Neural progenitor cell (in vitro differentiated cells): ENCODE measurements around the gene SLC7A5. TPM values are rescaled to one million over a fixed set of nuclear protein-coding genes. Genes with fewer than 3 reads are reported as not detected.
"Not testable (repeated sequence)": the region's sequence is repeated elsewhere in the genome, so short reads cannot be mapped to it uniquely, and the experiment has no call there.

Experiments
- DNase-seq: peaks from one replicate; pipeline ENCODE4 v3.0.0-alpha.2; 2016; ENCODE audit warnings: low spot score
- H2AFZ ChIP-seq: fragments of 200-600 bp; sonication (generic); replicated peaks from 2 replicates; pipeline ENCODE4 v1.6.1; 2016; ENCODE audit warnings: antibody characterized with exemption
- H3F3A ChIP-seq: fragments of 200-600 bp; sonication (generic); 2 replicates; pipeline ENCODE4 v1.6.1; 2016; ENCODE audit warnings: antibody characterized with exemption, low read depth
- H3K27ac ChIP-seq: fragments of 200-600 bp; sonication (generic); 2 replicates; pipeline ENCODE4 v1.5.1; 2016; ENCODE audit warnings: mild to moderate bottlenecking
- H3K27me3 ChIP-seq: fragments of 200-600 bp; sonication (generic); 2 replicates; pipeline ENCODE4 v1.6.1; 2016; ENCODE audit warnings: mild to moderate bottlenecking, moderate library complexity
- H3K36me3 ChIP-seq: fragments of 200-600 bp; sonication (generic); 2 replicates; pipeline ENCODE4 v1.5.1; 2016
- H3K4me1 ChIP-seq: fragments of 200-600 bp; sonication (generic); 2 replicates; pipeline ENCODE4 v1.6.1; 2016; ENCODE audit warnings: mixed run types
- H3K4me2 ChIP-seq: fragments of 200-600 bp; sonication (generic); 2 replicates; pipeline ENCODE4 v1.6.1; 2016
- H3K4me3 ChIP-seq: fragments of 200-600 bp; sonication (generic); 2 replicates; pipeline ENCODE4 v1.5.1; 2016
- H3K79me2 ChIP-seq: fragments of 200-600 bp; sonication (generic); 2 replicates; pipeline ENCODE4 v1.6.1; 2016; ENCODE audit warnings: low read depth
- H3K9ac ChIP-seq: fragments of 200-600 bp; sonication (generic); 2 replicates; pipeline ENCODE4 v1.6.1; 2016
- H3K9me3 ChIP-seq: fragments of 200-600 bp; sonication (generic); 2 replicates; pipeline ENCODE4 v1.5.1; 2016; ENCODE audit warnings: low read depth
- H4K20me1 ChIP-seq: fragments of 200-600 bp; sonication (generic); 2 replicates; pipeline ENCODE4 v1.6.1; 2016; ENCODE audit warnings: low read depth
- H3K27ac Mint-ChIP-seq: 3 replicates; pipeline ENCODE4 v1.8.0; 2021; ENCODE audit warnings: mixed read lengths
- H3K27me3 Mint-ChIP-seq: 2 replicates; pipeline ENCODE4 v1.8.0; 2022; ENCODE audit warnings: low read depth, mild to moderate bottlenecking, inconsistent platforms, moderate library complexity, mixed read lengths; ENCODE audit not compliant: insufficient read depth
- H3K36me3 Mint-ChIP-seq: 3 replicates; pipeline ENCODE4 v1.8.0; 2021; ENCODE audit warnings: mixed read lengths
- H3K4me1 Mint-ChIP-seq: 3 replicates; pipeline ENCODE4 v1.8.0; 2021; ENCODE audit warnings: mixed read lengths
- H3K4me3 Mint-ChIP-seq: 3 replicates; pipeline ENCODE4 v1.8.0; 2021; ENCODE audit warnings: mild to moderate bottlenecking, moderate library complexity, mixed read lengths
- H3K9me3 Mint-ChIP-seq: 3 replicates; pipeline ENCODE4 v1.8.0; 2020; ENCODE audit warnings: mixed read lengths
- EZH2 ChIP-seq: fragments of 200-600 bp; sonication (generic); IDR thresholded peaks from 2 replicates; pipeline ENCODE4 v1.6.1; 2017; ENCODE audit warnings: antibody characterized with exemption, mild to moderate bottlenecking, moderate library complexity
- EZH2phosphoT487 ChIP-seq: fragments of 200-600 bp; sonication (generic); IDR thresholded peaks from 2 replicates; pipeline ENCODE4 v1.6.1; 2017; ENCODE audit warnings: antibody characterized with exemption
- total RNA-seq: library from RNA; depleted of rRNA; stranded (reverse); fragments of >200 nt; gene quantifications from 2 replicates; pipeline ENCODE4 v1.2.3, GENCODE V29; 2015; ENCODE audit warnings: low replicate concordance
- TF ChIP-seq, protein P1 (sequence below): fragments of 200-600 bp; sonication (generic); IDR thresholded peaks from 2 replicates; pipeline ENCODE4 v1.5.1; 2017; ENCODE audit warnings: antibody characterized with exemption, mild to moderate bottlenecking

SLC7A5 gene
- total RNA-seq, 1 donor from 2014 or later = 2.8 TPM

DNA sequence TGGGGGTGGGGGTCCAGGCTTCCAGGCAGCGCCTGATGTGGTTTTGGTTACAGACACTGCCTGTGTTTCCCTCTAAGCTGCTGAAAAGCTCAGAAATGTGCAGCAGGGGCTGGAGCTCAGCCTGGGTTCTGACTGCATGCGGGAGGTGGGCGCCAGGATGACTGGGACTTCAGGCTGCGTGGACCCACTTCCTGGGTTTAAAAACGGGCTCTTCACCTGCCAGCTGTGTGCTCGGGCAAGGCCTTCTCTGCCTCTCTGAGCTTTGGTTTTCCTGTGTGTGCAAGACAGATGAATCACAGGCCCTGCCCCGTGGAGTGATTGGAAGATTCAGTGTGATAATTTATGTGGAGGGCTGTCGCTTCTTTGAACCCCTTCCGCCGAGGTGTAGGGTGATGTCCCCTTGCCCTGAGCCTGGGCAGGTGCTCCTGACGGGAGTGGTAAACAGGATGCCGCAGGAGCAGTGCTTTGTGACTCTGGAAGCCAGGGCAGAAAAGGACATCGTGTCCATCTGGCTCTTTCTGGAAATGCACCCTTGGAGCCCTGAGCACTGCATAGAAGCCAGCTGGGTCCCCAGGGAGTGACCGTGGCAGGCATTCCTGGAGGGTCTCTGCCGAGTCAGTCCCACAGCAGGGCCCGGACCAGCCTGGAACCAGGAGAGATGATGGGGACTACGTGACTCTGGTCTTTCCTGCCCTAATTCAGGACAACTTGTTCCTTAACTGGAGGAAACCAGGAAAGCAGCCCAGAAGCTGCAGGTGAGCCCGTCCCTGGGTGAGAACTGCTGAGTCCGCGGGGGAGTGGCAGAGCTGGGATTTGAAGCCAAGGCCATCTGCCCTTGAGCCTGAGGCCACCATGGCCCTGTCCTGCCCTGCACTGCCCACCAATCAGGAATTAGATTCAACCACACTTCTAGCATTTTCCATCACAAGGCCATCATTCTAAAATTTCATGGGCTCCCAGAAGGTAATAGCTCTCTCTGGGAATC lies 28.5 kb upstream of the SLC7A5 start:
- no peaks in the 10 kb centered on the region for H3K36me3 ChIP-seq
- no peak overlapping the region for H3K9ac ChIP-seq
- no peaks in the 10 kb centered on the region for H3K9me3 Mint-ChIP-seq
- no peak overlapping the region for H3K4me2 ChIP-seq
- no peak for DNase-seq
- peaks cover 2% of the 10 kb centered on the region for H3K4me1 Mint-ChIP-seq
- no peaks in the 10 kb centered on the region for H3F3A ChIP-seq
- no peaks in the 10 kb centered on the region for H3K9me3 ChIP-seq
- H3K27me3 ChIP-seq = no peaks in the 10 kb centered on the region
- no peak overlapping the region for H3K27ac ChIP-seq
- no peak overlapping the region for H3K4me3 Mint-ChIP-seq
- H4K20me1 ChIP-seq = no peaks in the 10 kb centered on the region
- H3K4me1 ChIP-seq = no peaks in the 10 kb centered on the region
- TF ChIP-seq EZH2 = no peak
- TF ChIP-seq, protein P1, sequence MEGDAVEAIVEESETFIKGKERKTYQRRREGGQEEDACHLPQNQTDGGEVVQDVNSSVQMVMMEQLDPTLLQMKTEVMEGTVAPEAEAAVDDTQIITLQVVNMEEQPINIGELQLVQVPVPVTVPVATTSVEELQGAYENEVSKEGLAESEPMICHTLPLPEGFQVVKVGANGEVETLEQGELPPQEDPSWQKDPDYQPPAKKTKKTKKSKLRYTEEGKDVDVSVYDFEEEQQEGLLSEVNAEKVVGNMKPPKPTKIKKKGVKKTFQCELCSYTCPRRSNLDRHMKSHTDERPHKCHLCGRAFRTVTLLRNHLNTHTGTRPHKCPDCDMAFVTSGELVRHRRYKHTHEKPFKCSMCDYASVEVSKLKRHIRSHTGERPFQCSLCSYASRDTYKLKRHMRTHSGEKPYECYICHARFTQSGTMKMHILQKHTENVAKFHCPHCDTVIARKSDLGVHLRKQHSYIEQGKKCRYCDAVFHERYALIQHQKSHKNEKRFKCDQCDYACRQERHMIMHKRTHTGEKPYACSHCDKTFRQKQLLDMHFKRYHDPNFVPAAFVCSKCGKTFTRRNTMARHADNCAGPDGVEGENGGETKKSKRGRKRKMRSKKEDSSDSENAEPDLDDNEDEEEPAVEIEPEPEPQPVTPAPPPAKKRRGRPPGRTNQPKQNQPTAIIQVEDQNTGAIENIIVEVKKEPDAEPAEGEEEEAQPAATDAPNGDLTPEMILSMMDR = no peak
- H3K4me3 ChIP-seq = no peak overlapping the region
- H3K27ac Mint-ChIP-seq = peak overlapping the region; percentile 83
- no peaks in the 10 kb centered on the region for H3K79me2 ChIP-seq
- H3K36me3 Mint-ChIP-seq = no peaks in the 10 kb centered on the region
- H2AFZ ChIP-seq = no peak overlapping the region
- peaks cover 7% of the 10 kb centered on the region for H3K27me3 Mint-ChIP-seq

DNA sequence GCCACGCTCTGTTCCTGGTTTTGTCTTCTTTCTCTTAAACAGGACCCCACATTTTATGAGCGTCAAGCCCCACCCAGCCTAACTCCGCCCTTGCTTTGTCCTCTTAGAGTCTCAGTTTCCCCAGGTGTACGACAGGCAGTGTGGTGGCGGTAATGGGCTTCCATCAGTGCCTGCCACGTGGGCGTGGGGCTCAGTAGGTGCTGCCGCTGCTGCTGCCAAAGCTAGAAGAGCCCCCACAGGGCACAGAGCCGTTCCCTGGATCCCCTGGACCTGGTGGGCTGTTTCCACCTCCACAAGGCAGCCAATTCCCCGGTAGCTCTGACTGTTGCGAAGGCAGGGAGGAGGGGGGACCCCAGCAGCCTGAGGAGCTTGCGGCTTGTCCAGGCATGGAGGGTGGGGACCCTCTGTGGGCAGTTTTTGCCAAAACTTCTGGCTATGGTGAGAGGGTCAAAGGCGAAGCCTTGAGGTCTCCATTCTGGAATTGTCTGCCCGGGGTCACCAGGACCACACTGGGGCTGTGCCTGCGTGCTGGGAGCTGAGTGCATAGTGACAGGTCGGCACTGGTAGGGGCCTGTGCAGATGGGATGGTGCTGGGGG lies 27.7 kb upstream of the SLC7A5 start:
- not testable (repeated sequence) for H4K20me1 ChIP-seq, H3F3A ChIP-seq, H3K9ac ChIP-seq, H3K27me3 Mint-ChIP-seq, H3K4me3 Mint-ChIP-seq, H2AFZ ChIP-seq, H3K36me3 ChIP-seq, H3K36me3 Mint-ChIP-seq, H3K27me3 ChIP-seq, H3K9me3 Mint-ChIP-seq, H3K4me3 ChIP-seq, H3K27ac ChIP-seq, DNase-seq, H3K9me3 ChIP-seq, H3K4me2 ChIP-seq, H3K4me1 ChIP-seq, H3K79me2 ChIP-seq, H3K4me1 Mint-ChIP-seq
- H3K27ac Mint-ChIP-seq = peak overlapping the region; percentile 72

DNA sequence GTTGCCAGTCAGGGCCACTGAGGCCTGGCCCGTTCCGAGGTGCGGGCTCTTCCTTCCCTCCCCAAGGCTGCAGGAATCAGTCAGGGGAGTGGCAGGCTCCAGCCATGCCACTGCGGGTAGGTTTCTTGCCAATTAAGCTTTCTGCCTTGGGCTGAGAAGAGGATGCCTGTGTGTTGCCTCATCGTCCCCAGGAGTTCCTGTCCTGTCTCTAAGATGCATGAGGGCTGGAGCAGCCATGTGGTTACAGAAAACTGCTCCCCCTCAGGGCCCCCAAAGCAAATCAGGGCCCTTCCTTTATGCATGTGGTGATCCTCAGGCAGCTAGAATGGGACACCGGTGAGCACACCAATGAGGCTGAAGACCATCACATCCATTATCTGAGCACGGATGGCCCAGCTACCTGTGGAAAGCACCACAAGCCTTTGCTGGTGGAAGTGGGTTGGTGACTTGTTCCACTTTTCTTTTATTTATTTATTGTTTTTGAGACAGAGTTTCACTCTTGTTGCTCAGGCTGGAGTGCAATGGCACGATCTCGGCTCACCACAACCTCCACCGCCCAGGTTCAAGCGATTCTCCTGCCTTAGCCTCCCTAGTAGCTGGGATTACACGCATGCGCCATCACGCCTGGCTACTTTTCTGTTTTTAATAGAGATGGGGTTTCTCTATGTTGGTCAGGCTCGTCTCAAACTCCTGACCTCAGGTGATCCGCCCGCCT lies 27.0 kb upstream of the SLC7A5 start:
- H3K36me3 Mint-ChIP-seq, H3K9me3 ChIP-seq, H3K27me3 Mint-ChIP-seq, H3K9me3 Mint-ChIP-seq, H3K79me2 ChIP-seq, H3K9ac ChIP-seq, H3K4me1 Mint-ChIP-seq, H2AFZ ChIP-seq, H4K20me1 ChIP-seq, H3K4me3 Mint-ChIP-seq, H3K4me3 ChIP-seq, H3K27ac ChIP-seq, H3K4me1 ChIP-seq, H3K4me2 ChIP-seq, H3F3A ChIP-seq, H3K36me3 ChIP-seq, H3K27me3 ChIP-seq, DNase-seq: not testable (repeated sequence)
- H3K27ac Mint-ChIP-seq = peak overlapping the region; percentile 72

DNA sequence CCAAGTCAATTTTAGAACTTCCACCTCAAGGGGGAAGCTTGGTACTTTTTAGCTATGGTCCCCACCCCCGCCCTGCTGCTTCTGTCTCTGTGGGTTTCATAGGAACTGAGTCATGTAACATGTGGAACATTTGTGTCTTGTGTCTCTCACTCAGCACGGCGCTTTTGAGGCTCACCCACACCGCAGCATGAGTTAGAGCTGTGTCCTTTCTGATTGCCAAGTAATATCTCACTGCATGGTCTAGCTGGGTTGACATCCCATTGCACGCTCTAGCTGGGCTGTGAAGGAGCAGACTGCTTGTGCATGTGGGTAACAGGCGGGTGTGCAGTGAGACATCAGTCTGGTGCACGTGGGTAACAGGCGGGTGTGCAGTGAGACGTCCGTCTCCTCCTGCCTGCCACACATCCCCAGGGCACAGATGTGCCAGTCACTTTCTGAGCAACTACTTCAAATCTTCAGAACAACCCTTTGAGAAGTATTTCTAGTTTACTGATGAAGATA lies 26.4 kb upstream of the SLC7A5 start:
- no peak overlapping the region for H3K4me3 Mint-ChIP-seq
- Histone ChIP-seq H4K20me1 (no peaks in the 10 kb centered on the region), H3K4me3 (no peak overlapping the region), H3K9me3 (no peaks in the 10 kb centered on the region), H3K4me1 (no peaks in the 10 kb centered on the region), H3K36me3 (no peaks in the 10 kb centered on the region), H3K9ac (no peak overlapping the region), H3K4me2 (no peak overlapping the region), H3K27ac (no peak overlapping the region), H2AFZ (no peak overlapping the region), H3K79me2 (no peaks in the 10 kb centered on the region), H3K27me3 (no peaks in the 10 kb centered on the region), H3F3A (no peaks in the 10 kb centered on the region)
- peaks cover 7% of the 10 kb centered on the region for H3K27me3 Mint-ChIP-seq
- no peaks in the 10 kb centered on the region for H3K36me3 Mint-ChIP-seq
- no peak for TF ChIP-seq EZH2
- TF ChIP-seq EZH2phosphoT487 = no peak
- TF ChIP-seq, protein P1 = no peak
- H3K9me3 Mint-ChIP-seq = no peaks in the 10 kb centered on the region
- no peak for DNase-seq
- H3K27ac Mint-ChIP-seq = peak overlapping the region; percentile 63
- H3K4me1 Mint-ChIP-seq = peaks cover 2% of the 10 kb centered on the region

DNA sequence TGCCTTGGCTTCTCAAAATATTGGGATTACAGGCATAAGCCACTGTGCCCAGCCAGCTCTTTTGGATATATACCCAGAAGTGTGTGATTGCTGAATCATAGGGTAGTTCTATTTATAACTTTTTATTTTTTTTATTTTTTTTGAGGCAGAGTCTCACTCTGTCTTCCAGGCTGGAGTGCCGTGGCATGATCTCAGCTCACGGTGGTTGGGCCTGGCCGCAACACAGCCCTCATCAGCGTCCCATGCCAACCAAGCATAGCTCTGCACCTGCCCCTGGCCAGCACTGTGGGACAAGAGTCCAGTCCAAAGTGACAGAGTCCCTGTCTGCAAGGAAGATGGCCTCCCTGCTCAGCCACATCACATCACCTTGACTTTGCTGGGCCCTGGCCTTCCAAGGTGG lies 24.7 kb upstream of the SLC7A5 start:
- H3K36me3 Mint-ChIP-seq, H3K4me1 Mint-ChIP-seq, H3K4me3 ChIP-seq, H3K79me2 ChIP-seq, H3K9me3 Mint-ChIP-seq, DNase-seq, H4K20me1 ChIP-seq, H3K9me3 ChIP-seq, H3K27ac Mint-ChIP-seq, H2AFZ ChIP-seq, H3K4me1 ChIP-seq, H3K4me2 ChIP-seq, H3K27me3 Mint-ChIP-seq, H3K9ac ChIP-seq, H3F3A ChIP-seq, H3K36me3 ChIP-seq, H3K27ac ChIP-seq, H3K27me3 ChIP-seq, H3K4me3 Mint-ChIP-seq: not testable (repeated sequence)
